ENCODE data around the gene C10orf67.

- TF ChIP-seq EZH2phosphoT487 (conservative IDR thresholded peaks at IDR 0.05; ENCODE audit: low read length) (no peak), CTCF (IDR thresholded peaks at IDR 0.05; ENCODE audit: insufficient read depth, low read length, poor library complexity, severe bottlenecking) (no peak)
Observed at GRCh38 chr10:23316406-23316805, 28.2 kb downstream of the C10orf67 start.
